ENCODE measurements around the gene MRPL51.
"Not testable (repeated sequence)": the region's sequence is repeated elsewhere in the genome, so short reads cannot be mapped to it uniquely, and the experiment has no call there.

The MRPL51 gene

DNA sequence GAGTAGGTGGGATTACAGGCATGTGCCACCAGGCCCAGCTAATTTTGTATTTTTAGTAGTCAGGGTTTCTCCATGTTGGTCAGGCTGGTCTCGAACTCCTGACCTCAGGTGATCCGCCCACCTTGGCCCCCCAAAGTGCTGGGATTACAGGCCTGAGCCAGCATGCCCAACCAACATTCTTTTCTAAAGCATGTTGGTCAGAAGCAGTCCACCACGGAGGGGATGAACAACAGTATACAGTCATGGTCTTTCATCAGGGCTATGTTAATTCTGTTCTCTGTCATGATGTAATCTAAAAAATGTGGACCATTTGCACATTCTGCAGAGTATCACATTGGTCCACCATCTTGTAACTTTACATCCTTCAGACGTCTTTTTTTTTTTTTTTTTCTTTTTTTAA lies 3.6 kb downstream of the MRPL51 start:
- no peaks in the 10 kb centered on the region for H3K27me3 ChIP-seq (ENCODE audit: insufficient read depth, poor library complexity, severe bottlenecking)
- TF ChIP-seq, protein P1, sequence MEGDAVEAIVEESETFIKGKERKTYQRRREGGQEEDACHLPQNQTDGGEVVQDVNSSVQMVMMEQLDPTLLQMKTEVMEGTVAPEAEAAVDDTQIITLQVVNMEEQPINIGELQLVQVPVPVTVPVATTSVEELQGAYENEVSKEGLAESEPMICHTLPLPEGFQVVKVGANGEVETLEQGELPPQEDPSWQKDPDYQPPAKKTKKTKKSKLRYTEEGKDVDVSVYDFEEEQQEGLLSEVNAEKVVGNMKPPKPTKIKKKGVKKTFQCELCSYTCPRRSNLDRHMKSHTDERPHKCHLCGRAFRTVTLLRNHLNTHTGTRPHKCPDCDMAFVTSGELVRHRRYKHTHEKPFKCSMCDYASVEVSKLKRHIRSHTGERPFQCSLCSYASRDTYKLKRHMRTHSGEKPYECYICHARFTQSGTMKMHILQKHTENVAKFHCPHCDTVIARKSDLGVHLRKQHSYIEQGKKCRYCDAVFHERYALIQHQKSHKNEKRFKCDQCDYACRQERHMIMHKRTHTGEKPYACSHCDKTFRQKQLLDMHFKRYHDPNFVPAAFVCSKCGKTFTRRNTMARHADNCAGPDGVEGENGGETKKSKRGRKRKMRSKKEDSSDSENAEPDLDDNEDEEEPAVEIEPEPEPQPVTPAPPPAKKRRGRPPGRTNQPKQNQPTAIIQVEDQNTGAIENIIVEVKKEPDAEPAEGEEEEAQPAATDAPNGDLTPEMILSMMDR (IDR thresholded peaks at IDR 0.05; ENCODE audit: insufficient read depth, low read length): no peak
- no peak for TF ChIP-seq SPI1 (IDR thresholded peaks at IDR 0.05; ENCODE audit: borderline replicate concordance, low read depth)
- no peak for TF ChIP-seq POLR2AphosphoS5 (IDR thresholded peaks at IDR 0.05; ENCODE audit: low read depth)
- TF ChIP-seq GABPA (IDR thresholded peaks at IDR 0.05; ENCODE audit: low read depth): no peak
- TF ChIP-seq, protein P2, sequence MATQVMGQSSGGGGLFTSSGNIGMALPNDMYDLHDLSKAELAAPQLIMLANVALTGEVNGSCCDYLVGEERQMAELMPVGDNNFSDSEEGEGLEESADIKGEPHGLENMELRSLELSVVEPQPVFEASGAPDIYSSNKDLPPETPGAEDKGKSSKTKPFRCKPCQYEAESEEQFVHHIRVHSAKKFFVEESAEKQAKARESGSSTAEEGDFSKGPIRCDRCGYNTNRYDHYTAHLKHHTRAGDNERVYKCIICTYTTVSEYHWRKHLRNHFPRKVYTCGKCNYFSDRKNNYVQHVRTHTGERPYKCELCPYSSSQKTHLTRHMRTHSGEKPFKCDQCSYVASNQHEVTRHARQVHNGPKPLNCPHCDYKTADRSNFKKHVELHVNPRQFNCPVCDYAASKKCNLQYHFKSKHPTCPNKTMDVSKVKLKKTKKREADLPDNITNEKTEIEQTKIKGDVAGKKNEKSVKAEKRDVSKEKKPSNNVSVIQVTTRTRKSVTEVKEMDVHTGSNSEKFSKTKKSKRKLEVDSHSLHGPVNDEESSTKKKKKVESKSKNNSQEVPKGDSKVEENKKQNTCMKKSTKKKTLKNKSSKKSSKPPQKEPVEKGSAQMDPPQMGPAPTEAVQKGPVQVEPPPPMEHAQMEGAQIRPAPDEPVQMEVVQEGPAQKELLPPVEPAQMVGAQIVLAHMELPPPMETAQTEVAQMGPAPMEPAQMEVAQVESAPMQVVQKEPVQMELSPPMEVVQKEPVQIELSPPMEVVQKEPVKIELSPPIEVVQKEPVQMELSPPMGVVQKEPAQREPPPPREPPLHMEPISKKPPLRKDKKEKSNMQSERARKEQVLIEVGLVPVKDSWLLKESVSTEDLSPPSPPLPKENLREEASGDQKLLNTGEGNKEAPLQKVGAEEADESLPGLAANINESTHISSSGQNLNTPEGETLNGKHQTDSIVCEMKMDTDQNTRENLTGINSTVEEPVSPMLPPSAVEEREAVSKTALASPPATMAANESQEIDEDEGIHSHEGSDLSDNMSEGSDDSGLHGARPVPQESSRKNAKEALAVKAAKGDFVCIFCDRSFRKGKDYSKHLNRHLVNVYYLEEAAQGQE (IDR thresholded peaks at IDR 0.05; ENCODE audit: insufficient replicate concordance, low read depth): no peak
- no peak for DNase-seq (ENCODE audit: low read depth in 1 of 2, low spot score in 1 of 2)
- no peak overlapping the region for H3K27ac ChIP-seq (replicated peaks)
- H3K4me3 ChIP-seq (replicated peaks; ENCODE audit: insufficient read depth, low read length): no peak overlapping the region

DNA sequence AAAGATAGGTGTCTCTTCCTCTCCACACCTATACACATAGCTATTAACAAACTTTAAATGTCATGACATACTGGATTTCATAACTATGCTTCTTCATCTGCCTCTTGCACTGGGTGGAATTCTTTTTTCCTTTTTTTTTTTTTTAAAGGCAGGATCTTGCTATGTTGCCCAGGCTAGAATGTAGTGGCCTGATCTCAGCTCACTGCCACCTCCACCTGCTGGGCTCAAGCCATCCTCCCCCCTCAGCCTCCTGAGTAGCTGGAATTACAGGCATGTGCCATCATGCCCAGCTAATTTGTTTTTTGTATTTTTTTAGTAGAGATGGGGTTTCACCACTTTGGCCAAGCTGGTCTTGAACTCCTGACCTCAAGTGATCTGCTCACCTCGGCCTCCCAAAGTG lies 4.8 kb downstream of the MRPL51 start:
- Histone ChIP-seq H3K27ac (replicated peaks) (no peak overlapping the region), H3K4me3 (replicated peaks; ENCODE audit: insufficient read depth, low read length) (no peak overlapping the region), H3K27me3 (ENCODE audit: insufficient read depth, poor library complexity, severe bottlenecking) (no peaks in the 10 kb centered on the region)
- no peak for DNase-seq (ENCODE audit: low read depth in 1 of 2, low spot score in 1 of 2)
- TF ChIP-seq, protein P2 (IDR thresholded peaks at IDR 0.05; ENCODE audit: insufficient replicate concordance, low read depth): no peak

DNA sequence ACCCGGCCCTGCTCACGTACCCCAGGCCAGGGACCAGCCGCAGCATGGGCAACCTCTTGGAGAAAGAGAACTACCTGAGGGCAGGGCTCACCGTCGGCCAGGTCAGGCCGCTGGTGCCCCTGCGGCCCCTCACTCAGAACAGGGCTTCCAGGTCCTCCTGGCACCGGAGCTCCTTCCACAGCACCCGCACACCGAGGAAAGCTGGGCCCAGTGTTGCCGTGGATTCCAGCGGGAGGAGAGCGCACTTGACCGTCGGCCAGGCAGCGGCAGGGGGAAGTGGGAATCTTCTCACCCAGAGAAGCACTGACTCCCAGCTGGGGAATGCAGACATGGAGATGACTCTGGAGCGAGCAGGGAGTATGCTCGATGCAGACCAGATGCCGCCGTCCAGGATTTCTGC lies 14.6 kb downstream of the MRPL51 start:
- no peak overlapping the region for H3K27ac ChIP-seq (replicated peaks)
- TF ChIP-seq, protein P2 (IDR thresholded peaks at IDR 0.05; ENCODE audit: insufficient replicate concordance, low read depth): no peak
- no peak for TF ChIP-seq POLR2AphosphoS5 (IDR thresholded peaks at IDR 0.05; ENCODE audit: low read depth)
- H3K27me3 ChIP-seq (ENCODE audit: insufficient read depth, poor library complexity, severe bottlenecking): no peaks in the 10 kb centered on the region
- H3K4me3 ChIP-seq (replicated peaks; ENCODE audit: insufficient read depth, low read length): no peak overlapping the region
- DNase-seq (ENCODE audit: low read depth in 1 of 2, low spot score in 1 of 2): no peak

DNA sequence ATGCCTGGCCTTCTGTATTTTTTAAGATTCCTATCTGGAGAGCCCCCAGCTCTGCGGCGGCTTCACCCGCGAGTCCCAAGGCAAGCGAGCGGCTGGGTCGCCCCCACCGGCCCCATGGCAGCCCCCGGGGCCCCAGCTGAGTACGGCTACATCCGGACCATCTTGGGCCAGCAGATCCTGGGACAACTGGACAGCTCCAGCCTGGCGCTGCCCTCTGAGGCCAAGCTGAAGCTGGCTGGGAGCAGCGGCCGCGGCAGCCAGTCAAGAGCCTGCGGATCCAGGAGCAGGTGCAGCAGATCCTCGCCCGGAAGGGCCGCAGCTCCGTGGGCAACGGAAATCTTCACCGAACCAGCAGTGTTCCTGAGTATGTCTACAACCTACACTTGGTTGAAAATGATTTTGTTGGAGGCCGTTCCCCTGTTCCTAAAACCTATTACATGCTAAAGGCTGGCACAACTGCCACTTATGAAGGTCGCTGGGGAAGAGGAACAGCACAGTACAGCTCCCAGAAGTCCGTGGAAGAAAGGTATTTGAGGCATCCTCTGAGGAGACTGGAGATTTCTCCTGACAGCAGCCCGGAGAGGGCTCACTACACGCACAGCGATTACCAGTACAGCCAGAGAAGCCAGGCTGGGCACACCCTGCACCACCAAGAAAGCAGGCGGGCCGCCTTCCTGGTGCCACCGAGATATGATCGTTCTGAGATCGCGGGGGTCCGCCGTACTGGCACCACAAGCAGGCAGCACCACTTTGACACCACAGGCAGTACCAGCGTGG lies 15.3 kb downstream of the MRPL51 start:
- H3K4me3 ChIP-seq (replicated peaks; ENCODE audit: insufficient read depth, low read length); H3K27me3 ChIP-seq (ENCODE audit: insufficient read depth, poor library complexity, severe bottlenecking); H3K27ac ChIP-seq (replicated peaks); DNase-seq (ENCODE audit: low read depth in 1 of 2, low spot score in 1 of 2): not testable (repeated sequence)
